Lung (tissue), 12 donors: ENCODE measurements around the gene PPP6R3. TPM values are rescaled to one million over a fixed set of nuclear protein-coding genes. Genes with fewer than 3 reads are reported as not detected.
"Not testable (repeated sequence)": the region's sequence is repeated elsewhere in the genome, so short reads cannot be mapped to it uniquely, and the experiment has no call there.

Experiments used
- ATAC-seq: fragments of 200-7000 bp; cut with Tn5 transposase; one replicate; pipeline ENCODE4 v1.9.1; 2020; ENCODE audit warnings: moderate number of reproducible peaks; ENCODE audit not compliant: insufficient read depth, low FRiP score
- DNase-seq, 3 donors: peaks; one replicate each; pipeline ENCODE4 v3.0.0-alpha.2; 2013 to 2017
- H3K27ac ChIP-seq, 2 donors: one replicate each; pipeline ENCODE4 v1.5.1; 2013; ENCODE audit warnings: mild to moderate bottlenecking in 2 of 2, moderate library complexity in 2 of 2, control low read depth in 1 of 2, inconsistent platforms in 1 of 2, low read depth in 1 of 2, low read length in 1 of 2
- H3K27me3 ChIP-seq, 3 donors: one replicate each; pipeline ENCODE4 v1.5.1; 2013; ENCODE audit warnings: low read length in 2 of 3; ENCODE audit not compliant: control insufficient read depth in 3 of 3, insufficient read depth in 3 of 3
- H3K36me3 ChIP-seq, 4 donors: one replicate each; pipeline ENCODE4 v1.5.1; 2013; ENCODE audit warnings: low read length in 4 of 4, mild to moderate bottlenecking in 1 of 4, moderate library complexity in 1 of 4; ENCODE audit not compliant: control insufficient read depth in 4 of 4, insufficient read depth in 4 of 4
- H3K4me1 ChIP-seq, 5 donors: one replicate each; pipeline ENCODE4 v1.5.1; 2013; ENCODE audit warnings: low read length in 5 of 5, mild to moderate bottlenecking in 2 of 5, moderate library complexity in 1 of 5; ENCODE audit not compliant: control insufficient read depth in 5 of 5, insufficient read depth in 5 of 5
- H3K4me3 ChIP-seq: one replicate; pipeline ENCODE4 v1.5.1; 2013; ENCODE audit warnings: mild to moderate bottlenecking, control low read depth, moderate library complexity
- H3K9ac ChIP-seq, 2 donors: one replicate each; pipeline ENCODE4 v1.5.1; 2013; ENCODE audit warnings: low read length in 2 of 2, control low read depth in 1 of 2; ENCODE audit not compliant: insufficient read depth in 1 of 2
- H3K9me3 ChIP-seq, 4 donors: one replicate each; pipeline ENCODE4 v1.5.1; 2013; ENCODE audit warnings: low read length in 3 of 4, mild to moderate bottlenecking in 1 of 4, moderate library complexity in 1 of 4; ENCODE audit not compliant: control insufficient read depth in 4 of 4, insufficient read depth in 3 of 4
- WGBS, 2 donors: extraction: QIAGEN DNeasy Blood & Tissue Kit; methylation state at CpG; one replicate each; pipeline ENCODE4 v1.1.7; 2013; 5-methylcytosine and 5-hydroxymethylcytosine counted together
- polyA plus RNA-seq, 2 donors: library from polyadenylated mRNA; stranded (reverse); fragments of 200-250 nt; gene quantifications; one replicate each; pipeline ENCODE4 v1.2.1, GENCODE V29; 2013
- total RNA-seq, 2 donors: library from RNA; depleted of rRNA in 1 of 2; stranded (reverse); fragments of >200 nt in 1 of 2; gene quantifications; one replicate each; pipeline ENCODE4 v1.2.1, GENCODE V29; 2014 to 2021
- TF ChIP-seq, protein P1 (sequence below): IDR thresholded peaks from 2 replicates; pipeline ENCODE4 v1.5.1; 2012; ENCODE audit warnings: mild to moderate bottlenecking; ENCODE audit errors: control extremely low read depth, extremely low read depth
- donor health status: control.
- donor health status: control.
- donor health status: Bipolar disorder and iron deficiency.
- donor health status: healthy.
- donor health status: DM: yes; HTN: yes; CAD: no.

PPP6R3 gene
- total and polyA plus RNA-seq, 4 donors: 28.5 to 217 (median 60.7) TPM

DNA sequence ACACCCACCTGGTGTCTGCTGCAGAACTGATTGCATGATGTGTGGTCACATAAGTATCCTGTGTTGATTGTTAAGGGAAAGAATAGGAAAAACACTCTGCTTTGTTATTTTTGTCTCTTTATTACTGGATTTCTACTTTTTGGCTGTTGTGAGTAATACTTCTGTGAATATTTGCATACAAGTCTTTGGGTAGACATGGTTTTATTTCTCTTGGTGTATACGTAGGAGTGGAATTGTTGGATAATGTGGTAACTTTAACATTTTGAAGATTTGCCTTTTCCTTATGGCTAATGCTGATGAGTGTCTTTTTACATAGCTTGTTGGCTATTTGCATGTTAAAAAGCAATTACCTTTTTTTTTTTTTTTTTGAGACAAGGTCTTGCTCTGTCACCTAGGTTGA, 13.1 kb downstream of the PPP6R3 start:
- no peaks in the 10 kb centered on the region for H3K9me3 ChIP-seq
- peaks cover 5 to 29% (median 21%) of the 10 kb centered on the region in 5 donors for H3K4me1 ChIP-seq
- WGBS, 2 donors: 84 to 87% methylated on average over 1 of the region's 1 CpG
- no peak overlapping the region for H3K4me3 ChIP-seq
- TF ChIP-seq, protein P1, sequence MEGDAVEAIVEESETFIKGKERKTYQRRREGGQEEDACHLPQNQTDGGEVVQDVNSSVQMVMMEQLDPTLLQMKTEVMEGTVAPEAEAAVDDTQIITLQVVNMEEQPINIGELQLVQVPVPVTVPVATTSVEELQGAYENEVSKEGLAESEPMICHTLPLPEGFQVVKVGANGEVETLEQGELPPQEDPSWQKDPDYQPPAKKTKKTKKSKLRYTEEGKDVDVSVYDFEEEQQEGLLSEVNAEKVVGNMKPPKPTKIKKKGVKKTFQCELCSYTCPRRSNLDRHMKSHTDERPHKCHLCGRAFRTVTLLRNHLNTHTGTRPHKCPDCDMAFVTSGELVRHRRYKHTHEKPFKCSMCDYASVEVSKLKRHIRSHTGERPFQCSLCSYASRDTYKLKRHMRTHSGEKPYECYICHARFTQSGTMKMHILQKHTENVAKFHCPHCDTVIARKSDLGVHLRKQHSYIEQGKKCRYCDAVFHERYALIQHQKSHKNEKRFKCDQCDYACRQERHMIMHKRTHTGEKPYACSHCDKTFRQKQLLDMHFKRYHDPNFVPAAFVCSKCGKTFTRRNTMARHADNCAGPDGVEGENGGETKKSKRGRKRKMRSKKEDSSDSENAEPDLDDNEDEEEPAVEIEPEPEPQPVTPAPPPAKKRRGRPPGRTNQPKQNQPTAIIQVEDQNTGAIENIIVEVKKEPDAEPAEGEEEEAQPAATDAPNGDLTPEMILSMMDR: no peak
- H3K36me3 ChIP-seq: peaks cover 0 to 11% (median 5%) of the 10 kb centered on the region in 4 donors
- ATAC-seq (no peak), DNase-seq (no peak)
- H3K27me3 ChIP-seq: no peaks in the 10 kb centered on the region
- H3K9ac ChIP-seq: no peak overlapping the region
- H3K27ac ChIP-seq: no peak overlapping the region

DNA sequence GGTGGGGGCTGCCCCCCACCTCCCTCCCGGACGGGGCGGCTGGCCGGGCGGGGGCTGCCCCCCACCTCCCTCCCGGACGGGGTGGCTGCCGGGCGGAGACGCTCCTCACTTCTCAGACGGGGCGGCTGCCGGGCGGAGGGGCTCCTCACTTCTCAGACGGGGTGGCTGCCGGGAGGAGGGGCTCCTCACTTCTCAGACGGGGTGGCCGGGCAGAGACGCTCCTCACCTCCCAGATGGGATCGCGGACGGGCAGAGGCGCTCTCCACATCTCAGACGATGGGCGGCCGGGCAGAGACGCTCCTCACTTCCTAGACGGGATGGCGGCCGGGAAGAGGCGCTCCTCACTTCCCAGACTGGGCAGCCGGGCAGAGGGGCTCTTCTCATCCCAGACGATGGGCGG, 15.1 kb downstream of the PPP6R3 start:
- 95 to 98% methylated on average over 20 to 34 of the region's 34 CpGs for WGBS, 2 donors
- not testable (repeated sequence) for H3K27ac ChIP-seq, ATAC-seq, DNase-seq, H3K4me3 ChIP-seq, H3K27me3 ChIP-seq, H3K9me3 ChIP-seq, H3K9ac ChIP-seq
- H3K36me3 ChIP-seq: peaks cover 0 to 14% (median 7%) of the 10 kb centered on the region in 4 donors
- H3K4me1 ChIP-seq: peaks cover 6 to 25% (median 10%) of the 10 kb centered on the region in 5 donors

DNA sequence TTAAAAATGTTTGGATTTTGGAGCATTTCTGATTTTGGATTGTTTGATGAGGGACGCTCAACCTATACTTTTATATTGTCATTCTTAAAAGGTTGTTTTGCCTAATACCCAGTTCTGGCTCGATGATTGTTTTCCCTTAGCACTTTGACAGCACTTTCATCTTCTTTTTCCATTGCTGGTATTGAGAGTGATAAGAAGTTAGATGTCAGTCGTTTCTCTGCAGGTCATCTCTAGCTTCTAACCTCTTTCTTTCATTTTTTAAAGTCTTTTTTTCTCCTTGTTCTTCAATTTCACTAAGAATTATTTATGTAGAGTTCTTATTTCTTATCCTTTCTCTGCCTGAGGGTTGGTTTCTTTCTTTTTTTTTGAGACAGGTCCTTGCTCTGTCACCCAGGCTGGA, 18.8 kb downstream of the PPP6R3 start:
- no peaks in the 10 kb centered on the region for H3K9me3 ChIP-seq

DNA sequence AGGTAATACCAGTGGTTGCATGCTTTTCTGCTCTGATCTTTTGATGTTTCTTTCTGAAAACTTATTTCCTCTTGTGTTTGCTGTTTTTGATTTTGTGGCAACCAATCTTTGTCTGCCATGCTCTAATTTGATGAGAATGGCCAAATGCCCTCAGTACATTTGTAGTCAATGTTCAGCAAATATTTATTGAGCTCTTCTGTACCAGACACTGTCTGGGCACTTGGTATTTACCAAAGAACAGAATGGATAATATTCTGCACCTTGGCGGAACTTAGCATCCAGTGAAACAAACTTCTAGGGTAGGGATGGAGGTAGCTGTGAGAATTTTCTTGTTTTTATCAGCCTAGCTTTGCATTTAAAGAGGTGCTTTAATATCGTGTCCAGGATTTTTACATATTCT, 19.6 kb downstream of the PPP6R3 start:
- WGBS, 2 donors: 73 to 77% methylated on average over 2 of the region's 2 CpGs
- H3K9me3 ChIP-seq: no peaks in the 10 kb centered on the region
- H3K4me1 ChIP-seq: peaks cover 7 to 20% (median 15%) of the 10 kb centered on the region in 5 donors
- TF ChIP-seq, protein P1: no peak
- no peak for DNase-seq
- no peak overlapping the region for H3K27ac ChIP-seq
- peaks cover 0 to 4% (median 2%) of the 10 kb centered on the region in 4 donors for H3K36me3 ChIP-seq
- H3K27me3 ChIP-seq: no peaks in the 10 kb centered on the region
- ATAC-seq: no peak
- no peak overlapping the region for H3K9ac ChIP-seq
- no peak overlapping the region for H3K4me3 ChIP-seq

More for the DNA sequence above, 18.8 kb downstream of the PPP6R3 start:
- no peak overlapping the region for H3K4me3 ChIP-seq
- no peak overlapping the region for H3K9ac ChIP-seq
- no peak for ATAC-seq
- H3K36me3 ChIP-seq: peaks cover 0 to 4% (median 2%) of the 10 kb centered on the region in 4 donors
- H3K27ac ChIP-seq: no peak overlapping the region
- H3K4me1 ChIP-seq: peaks cover 7 to 20% (median 15%) of the 10 kb centered on the region in 5 donors
- TF ChIP-seq, protein P1: no peak
- H3K27me3 ChIP-seq: no peaks in the 10 kb centered on the region
- no peak for DNase-seq
- 77 to 90% methylated on average over 3 of the region's 3 CpGs for whole genome bisulfite sequencing, 2 donors
